GM21825 (cell line): Measurements from ENCODE around the gene PGLYRP2.
"Not testable (repeated sequence)": the region's sequence is repeated elsewhere in the genome, so short reads cannot be mapped to it uniquely, and the experiment has no call there.

Experiments used
- ATAC-seq: cut with Tn5 transposase; IDR thresholded peaks from one replicate; pipeline ENCODE4 v1.9.1; 2021; ENCODE audit warnings: mild to moderate bottlenecking, moderate library complexity; ENCODE audit not compliant: unreplicated experiment

Gene PGLYRP2

DNA sequence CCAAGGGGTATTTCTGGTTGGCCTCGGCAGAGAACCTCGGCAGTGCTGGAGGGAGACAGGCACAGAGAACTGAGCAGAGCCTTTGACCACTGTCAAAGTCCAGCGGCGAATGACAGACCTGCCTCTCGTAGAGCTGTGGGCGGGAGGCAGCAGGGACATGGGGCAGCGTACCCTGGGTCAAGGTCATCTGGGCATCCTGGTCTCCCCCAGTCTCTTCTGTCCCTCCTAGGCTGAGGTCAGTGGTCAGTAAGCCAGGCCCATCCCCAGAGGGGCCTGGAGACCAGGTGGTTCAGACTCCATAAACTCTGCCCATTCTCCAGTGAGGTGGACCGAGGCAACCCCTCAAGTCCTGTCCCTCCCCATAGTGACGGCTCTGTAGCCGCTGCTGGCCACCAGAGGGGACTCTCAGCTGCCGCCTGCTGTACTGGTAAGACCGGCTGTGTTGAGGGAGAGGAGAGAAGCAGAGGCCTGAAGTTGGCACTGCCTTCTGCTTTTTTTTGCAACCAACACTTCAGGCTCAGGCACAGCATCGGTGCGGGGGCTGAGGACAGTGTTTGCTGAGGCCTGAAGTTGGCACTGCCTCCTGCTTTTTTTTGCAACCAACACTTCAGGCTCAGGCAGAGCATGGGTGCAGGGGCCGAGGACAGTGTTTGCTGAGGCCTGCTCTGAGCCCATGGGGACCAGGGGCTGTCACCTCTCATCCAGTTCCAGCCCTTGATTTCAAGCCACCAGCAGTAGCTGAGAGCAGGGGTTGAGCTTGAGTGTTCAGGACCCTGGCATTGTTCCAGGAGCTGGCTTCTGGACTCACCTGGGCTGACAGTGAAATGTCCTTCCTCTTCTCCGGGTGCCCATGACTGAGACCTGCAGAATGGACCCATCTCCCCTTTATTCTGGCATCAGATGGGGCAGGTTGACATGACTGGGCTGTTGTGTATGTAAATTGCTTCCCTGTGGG, at the start of gene PGLYRP2:
TSS of gene PGLYRP2 (minus strand) at position 111 of the 955 bp plus-strand sequence. CDS start 130 bp downstream, outside the sequence.
- ATAC-seq = no peak

DNA sequence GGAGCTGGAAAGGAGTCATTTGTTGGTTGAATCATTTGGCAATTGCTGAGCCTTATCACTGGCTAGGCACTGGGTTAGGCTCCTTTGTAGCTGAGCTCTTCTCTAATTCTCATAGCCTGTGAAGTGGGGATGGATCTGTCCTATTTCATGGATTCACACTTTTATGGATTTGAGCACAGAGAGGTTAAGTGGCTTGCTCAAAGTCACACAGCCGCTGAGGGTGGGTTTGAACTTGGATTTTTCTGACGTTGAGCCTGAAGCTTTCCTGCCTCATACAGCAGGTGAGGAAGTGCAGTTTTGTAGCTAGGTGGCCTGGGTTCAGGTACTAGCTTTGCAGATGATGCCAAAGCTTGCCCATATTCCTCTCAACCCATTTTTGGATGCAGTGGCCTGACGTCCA, 48.4 kb upstream of the PGLYRP2 start:
- no peak for ATAC-seq

DNA sequence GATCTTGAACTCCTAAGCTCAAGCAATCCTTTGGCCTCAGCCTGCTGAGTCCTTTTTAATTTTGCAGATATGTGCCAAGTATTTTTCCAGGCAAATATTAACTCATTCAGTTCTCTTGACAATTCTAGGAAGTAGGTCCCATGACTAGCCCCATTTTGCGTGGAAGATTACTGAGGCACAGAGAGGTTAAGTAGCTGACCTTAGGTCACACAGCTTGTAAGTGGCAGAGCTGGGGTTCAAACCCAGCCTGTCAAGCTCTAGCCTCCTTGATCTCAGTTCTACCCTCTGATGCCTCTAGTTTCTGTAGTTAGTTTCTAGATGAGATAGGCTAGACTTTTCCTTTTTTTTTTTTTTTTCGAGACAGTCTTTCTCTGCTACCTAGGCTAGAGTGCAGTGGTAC, 47.1 kb upstream of the PGLYRP2 start:
- ATAC-seq = no peak

GRCh38 chr19:15525291-15525690, 46.0 kb upstream of the PGLYRP2 start:
- ATAC-seq = no peak

GRCh38 chr19:15524781-15525180, 45.5 kb upstream of the PGLYRP2 start:
- ATAC-seq = no peak

DNA sequence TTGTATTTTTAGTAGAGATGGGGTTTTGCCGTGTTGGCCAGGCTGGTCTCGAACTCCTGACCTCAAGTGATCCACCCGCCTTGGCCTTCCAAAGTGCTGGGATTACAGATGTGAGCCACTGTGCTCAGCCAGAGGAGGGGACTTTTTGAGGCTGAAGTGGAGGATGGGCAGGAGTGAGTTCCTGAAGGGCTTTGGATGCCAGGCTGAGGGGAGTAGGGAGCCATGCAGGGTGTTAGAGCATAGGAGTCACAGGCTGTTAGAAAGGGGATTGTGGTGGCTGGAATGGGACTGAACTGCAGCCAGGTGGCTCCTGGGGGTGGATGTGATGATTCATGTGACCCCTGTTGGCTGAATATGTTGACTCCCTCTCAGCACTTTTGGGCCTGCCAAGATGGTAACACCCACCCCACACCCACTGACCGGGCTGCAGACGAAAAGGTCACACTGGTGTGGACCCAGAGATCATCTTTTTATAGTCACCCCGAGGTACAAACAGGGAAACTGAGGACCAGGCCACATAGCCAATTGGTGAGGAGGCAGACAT, 40.2 kb upstream of the PGLYRP2 start:
- ATAC-seq = no peak

DNA sequence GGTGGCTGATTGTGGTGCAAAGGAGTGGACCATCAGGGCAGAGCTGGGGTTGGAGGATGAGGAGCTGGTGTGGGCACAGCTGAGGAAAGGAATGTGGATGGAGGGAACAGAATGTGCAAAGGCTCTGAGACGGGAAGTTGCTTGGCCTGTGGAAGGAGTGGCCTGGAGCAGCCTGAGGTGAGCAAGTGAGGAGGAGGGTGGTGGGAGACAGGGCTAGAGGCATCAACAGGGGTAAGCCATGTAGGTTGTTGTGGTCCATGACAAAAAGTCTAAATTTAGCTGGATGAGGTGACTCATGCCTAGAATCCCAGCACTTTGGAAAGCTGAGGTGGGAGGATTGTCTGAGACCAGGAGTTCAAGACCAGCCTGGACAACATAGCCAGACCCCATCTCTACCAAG, 38.5 kb upstream of the PGLYRP2 start:
- no peak for ATAC-seq

- no peak for ATAC-seq
Observed at GRCh38 chr19:15516363-15516762, 37.1 kb upstream of the PGLYRP2 start.

DNA sequence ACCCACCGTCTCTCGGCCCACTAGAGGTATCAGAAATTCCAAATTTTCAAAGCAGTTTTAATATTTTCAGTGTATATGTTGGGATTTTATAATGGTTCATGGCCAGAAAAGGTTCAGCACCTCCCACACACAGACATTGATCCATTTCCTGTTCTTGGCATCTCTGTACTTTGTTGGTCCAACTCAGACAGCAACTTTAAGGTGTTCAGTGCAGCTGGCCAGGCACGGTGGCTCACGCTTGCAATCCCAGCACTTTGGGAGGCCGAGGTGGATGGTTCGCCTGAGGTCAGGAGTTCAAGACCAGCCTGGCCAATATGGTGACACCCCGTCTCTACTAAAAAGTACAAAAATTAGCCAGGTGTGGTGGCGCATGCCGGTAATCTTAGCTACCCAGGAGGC, 35.9 kb upstream of the PGLYRP2 start:
- not testable (repeated sequence) for ATAC-seq

- no peak for ATAC-seq
Observed at GRCh38 chr19:15511671-15512424, 32.5 kb upstream of the PGLYRP2 start.

DNA sequence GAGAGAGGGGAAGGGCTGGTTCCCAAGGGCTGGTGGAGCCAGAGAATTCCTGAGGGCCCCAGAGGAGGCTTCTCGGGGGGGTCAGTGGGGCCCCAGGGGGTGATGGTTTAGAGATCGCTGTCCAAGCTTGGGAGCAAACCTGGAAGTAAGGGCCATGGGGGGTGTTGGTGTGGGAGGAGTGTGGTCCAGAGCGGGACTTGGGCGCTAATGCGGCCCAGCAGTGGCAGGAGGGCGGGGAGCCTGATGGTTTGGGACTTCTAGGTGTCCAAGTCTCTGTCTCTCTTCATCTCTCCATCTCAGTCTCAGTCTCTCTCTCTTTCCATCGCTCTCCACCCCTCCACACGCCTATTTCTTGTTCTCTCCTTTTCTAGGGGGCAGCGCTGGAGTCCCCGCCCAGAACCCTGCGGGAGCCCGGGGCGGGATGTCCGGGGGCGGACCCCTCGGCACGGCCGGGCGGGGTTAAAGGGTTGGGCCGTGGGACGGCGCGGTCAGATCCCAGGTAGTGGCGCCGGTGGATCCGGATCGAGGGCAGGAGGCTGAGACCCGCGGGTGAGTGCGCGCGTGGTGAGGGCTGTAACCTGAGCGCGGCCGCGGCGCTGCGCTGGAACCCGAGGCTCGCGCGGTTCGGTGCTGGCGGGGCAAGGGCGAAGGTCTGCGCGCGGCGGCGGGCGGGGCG, 28.9 kb upstream of the PGLYRP2 start, which contains the start of gene CYP4F22:
TSS of gene CYP4F22 (plus strand) at position 491 of the 676 bp plus-strand sequence. CDS start 16,812 bp downstream, outside the sequence.
- ATAC-seq = no peak

- no peak for ATAC-seq
Observed at GRCh38 chr19:15507068-15508034, 28.1 kb upstream of the PGLYRP2 start.

DNA sequence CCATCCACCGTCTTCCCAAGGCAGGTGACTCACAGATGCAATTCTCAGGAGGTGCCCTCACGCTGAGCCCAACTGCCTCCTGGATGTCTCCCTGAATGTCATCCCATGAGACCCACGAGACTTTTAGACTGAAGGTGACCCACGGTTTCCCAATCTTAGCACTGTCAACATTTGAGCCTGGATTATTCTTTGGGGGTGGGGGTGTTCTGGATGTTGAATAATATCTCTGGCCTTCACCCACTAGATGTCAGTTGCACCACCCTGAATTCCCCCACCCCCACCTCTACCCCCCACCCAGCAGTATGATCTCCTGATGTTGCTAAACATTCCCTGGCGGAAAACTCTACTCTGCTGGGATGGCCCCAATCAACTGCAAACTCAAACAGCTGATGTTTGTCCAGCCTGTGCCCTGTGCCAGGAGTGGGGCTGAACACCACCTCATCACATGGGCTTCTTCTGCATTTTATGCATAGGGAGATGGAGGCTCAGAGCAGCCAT, 26.8 kb upstream of the PGLYRP2 start:
- no peak for ATAC-seq

DNA sequence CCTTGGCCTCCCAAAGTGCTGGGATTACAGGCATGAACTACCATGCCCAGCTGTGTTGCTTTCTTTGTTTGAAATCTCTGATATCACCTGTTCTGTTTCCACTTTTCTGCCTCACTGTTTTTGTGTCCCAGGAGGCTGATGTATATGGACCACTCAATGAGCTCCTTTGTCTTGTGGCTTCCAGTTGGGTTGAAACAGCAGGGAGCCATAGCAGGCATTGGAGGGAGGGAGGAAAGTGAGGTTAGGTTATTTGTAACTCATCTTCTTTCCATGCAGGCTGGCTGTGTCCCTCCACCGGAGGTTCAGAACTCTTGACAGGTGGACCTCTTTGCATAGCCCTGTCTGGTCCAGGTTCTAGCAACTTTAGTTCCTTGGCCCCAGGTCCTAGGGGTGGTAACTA, 23.0 kb upstream of the PGLYRP2 start:
- no peak for ATAC-seq

DNA sequence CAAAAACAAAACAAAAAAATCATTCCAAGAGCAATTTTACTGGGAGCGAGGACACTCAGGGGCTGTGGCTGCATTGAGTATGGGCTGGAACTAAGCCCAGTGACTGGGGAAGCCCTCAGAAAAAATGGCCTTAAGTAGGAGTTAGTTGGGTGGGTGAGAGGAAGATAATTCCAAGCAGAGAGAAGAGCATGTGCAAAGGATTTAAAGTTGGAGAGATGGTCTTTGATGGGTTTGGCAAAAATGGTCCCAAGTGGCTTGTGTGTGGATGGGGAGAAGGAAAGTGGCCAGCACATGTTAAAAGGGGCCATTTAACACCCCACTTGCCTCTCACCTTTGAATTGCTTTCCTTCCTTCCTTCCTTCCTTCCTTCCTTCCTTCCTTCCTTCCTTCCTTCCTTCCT, 22.3 kb upstream of the PGLYRP2 start:
- ATAC-seq = no peak

DNA sequence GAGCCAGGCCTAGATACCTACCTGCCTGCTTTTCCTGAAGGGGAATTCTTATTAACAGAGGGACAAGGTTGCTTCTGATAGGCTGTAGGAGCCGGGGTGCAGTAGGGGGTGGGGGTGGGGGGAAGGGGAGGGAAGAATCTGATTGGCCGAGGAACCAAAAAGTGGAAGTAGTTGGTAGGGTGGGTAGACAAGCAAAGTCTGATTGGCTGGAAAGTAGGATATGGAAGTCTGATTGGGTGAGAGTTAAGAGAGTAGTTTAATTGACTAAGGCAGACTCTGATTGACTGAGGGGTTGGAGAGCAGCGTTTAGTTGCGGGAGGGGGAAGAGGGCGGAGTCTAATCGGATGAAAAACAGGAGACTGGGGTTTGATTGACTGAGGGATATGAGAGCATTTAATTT, 19.6 kb upstream of the PGLYRP2 start:
- no peak for ATAC-seq

GRCh38 chr19:15498156-15498858, 19.0 kb upstream of the PGLYRP2 start:
- no peak for ATAC-seq

- no peak for ATAC-seq
Observed at GRCh38 chr19:15495151-15495550, 15.8 kb upstream of the PGLYRP2 start.
